Measurements from ENCODE around the gene CAPN11.
"Not testable (repeated sequence)": the region's sequence is repeated elsewhere in the genome, so short reads cannot be mapped to it uniquely, and the experiment has no call there.

Gene CAPN11

GRCh38 chr6:44225579-44226325 is 67.1 kb downstream of the CAPN11 start:
- no peak for DNase-seq

GRCh38 chr6:44226368-44227147 is 67.9 kb downstream of the CAPN11 start:
- peak in 2 of 56 donors; percentile 12 to 71 for DNase-seq

- DNase-seq: peak in 1 of 56 donors; percentile 71
Measured at GRCh38 chr6:44227148-44227793, 68.7 kb downstream of the CAPN11 start.

GRCh38 chr6:44228031-44228430 is 69.4 kb downstream of the CAPN11 start:
- DNase-seq: no peak

GRCh38 chr6:44228433-44228832 is 69.8 kb downstream of the CAPN11 start:
- DNase-seq: no peak

- DNase-seq: no peak
Measured at GRCh38 chr6:44228836-44229235, 70.2 kb downstream of the CAPN11 start.

GRCh38 chr6:44229376-44230033 is 70.9 kb downstream of the CAPN11 start:
- no peak for DNase-seq

GRCh38 chr6:44230034-44230675 is 71.5 kb downstream of the CAPN11 start:
- no peak for DNase-seq

- DNase-seq: not testable (repeated sequence)
Measured at GRCh38 chr6:44231426-44231825, 72.8 kb downstream of the CAPN11 start.

GRCh38 chr6:44232676-44233566 is 74.3 kb downstream of the CAPN11 start:
- no peak for DNase-seq

- DNase-seq: peak in 1 of 56 donors; percentile 18
Measured at GRCh38 chr6:44233567-44234100, 75.0 kb downstream of the CAPN11 start.

Data from amygdala (tissue), 56 donors.